Neural progenitor cell (in vitro differentiated cells): ENCODE results near the gene PRR4. TPM values are rescaled to one million over a fixed set of nuclear protein-coding genes. Genes with fewer than 3 reads are reported as not detected.

ENCODE experiments used
- DNase-seq: peaks from one replicate; pipeline ENCODE4 v3.0.0-alpha.2; 2016; ENCODE audit warnings: low spot score
- H2AFZ ChIP-seq: fragments of 200-600 bp; sonication (generic); replicated peaks from 2 replicates; pipeline ENCODE4 v1.6.1; 2016; ENCODE audit warnings: antibody characterized with exemption
- H3F3A ChIP-seq: fragments of 200-600 bp; sonication (generic); 2 replicates; pipeline ENCODE4 v1.6.1; 2016; ENCODE audit warnings: antibody characterized with exemption, low read depth
- H3K27ac ChIP-seq: fragments of 200-600 bp; sonication (generic); 2 replicates; pipeline ENCODE4 v1.5.1; 2016; ENCODE audit warnings: mild to moderate bottlenecking
- H3K27me3 ChIP-seq: fragments of 200-600 bp; sonication (generic); 2 replicates; pipeline ENCODE4 v1.6.1; 2016; ENCODE audit warnings: mild to moderate bottlenecking, moderate library complexity
- H3K36me3 ChIP-seq: fragments of 200-600 bp; sonication (generic); 2 replicates; pipeline ENCODE4 v1.5.1; 2016
- H3K4me1 ChIP-seq: fragments of 200-600 bp; sonication (generic); 2 replicates; pipeline ENCODE4 v1.6.1; 2016; ENCODE audit warnings: mixed run types
- H3K4me2 ChIP-seq: fragments of 200-600 bp; sonication (generic); 2 replicates; pipeline ENCODE4 v1.6.1; 2016
- H3K4me3 ChIP-seq: fragments of 200-600 bp; sonication (generic); 2 replicates; pipeline ENCODE4 v1.5.1; 2016
- H3K79me2 ChIP-seq: fragments of 200-600 bp; sonication (generic); 2 replicates; pipeline ENCODE4 v1.6.1; 2016; ENCODE audit warnings: low read depth
- H3K9ac ChIP-seq: fragments of 200-600 bp; sonication (generic); 2 replicates; pipeline ENCODE4 v1.6.1; 2016
- H3K9me3 ChIP-seq: fragments of 200-600 bp; sonication (generic); 2 replicates; pipeline ENCODE4 v1.5.1; 2016; ENCODE audit warnings: low read depth
- H4K20me1 ChIP-seq: fragments of 200-600 bp; sonication (generic); 2 replicates; pipeline ENCODE4 v1.6.1; 2016; ENCODE audit warnings: low read depth
- H3K27ac Mint-ChIP-seq: 3 replicates; pipeline ENCODE4 v1.8.0; 2021; ENCODE audit warnings: mixed read lengths
- H3K27me3 Mint-ChIP-seq: 2 replicates; pipeline ENCODE4 v1.8.0; 2022; ENCODE audit warnings: low read depth, mild to moderate bottlenecking, inconsistent platforms, moderate library complexity, mixed read lengths; ENCODE audit not compliant: insufficient read depth
- H3K36me3 Mint-ChIP-seq: 3 replicates; pipeline ENCODE4 v1.8.0; 2021; ENCODE audit warnings: mixed read lengths
- H3K4me1 Mint-ChIP-seq: 3 replicates; pipeline ENCODE4 v1.8.0; 2021; ENCODE audit warnings: mixed read lengths
- H3K4me3 Mint-ChIP-seq: 3 replicates; pipeline ENCODE4 v1.8.0; 2021; ENCODE audit warnings: mild to moderate bottlenecking, moderate library complexity, mixed read lengths
- H3K9me3 Mint-ChIP-seq: 3 replicates; pipeline ENCODE4 v1.8.0; 2020; ENCODE audit warnings: mixed read lengths
- EZH2 ChIP-seq: fragments of 200-600 bp; sonication (generic); IDR thresholded peaks from 2 replicates; pipeline ENCODE4 v1.6.1; 2017; ENCODE audit warnings: antibody characterized with exemption, mild to moderate bottlenecking, moderate library complexity
- EZH2phosphoT487 ChIP-seq: fragments of 200-600 bp; sonication (generic); IDR thresholded peaks from 2 replicates; pipeline ENCODE4 v1.6.1; 2017; ENCODE audit warnings: antibody characterized with exemption
- total RNA-seq: library from RNA; depleted of rRNA; stranded (reverse); fragments of >200 nt; gene quantifications from 2 replicates; pipeline ENCODE4 v1.2.3, GENCODE V29; 2015; ENCODE audit warnings: low replicate concordance
- TF ChIP-seq, protein P1 (sequence below): fragments of 200-600 bp; sonication (generic); IDR thresholded peaks from 2 replicates; pipeline ENCODE4 v1.5.1; 2017; ENCODE audit warnings: antibody characterized with exemption, mild to moderate bottlenecking

PRR4 gene
- total RNA-seq, 1 donor from 2014 or later: 0.69 TPM

DNA sequence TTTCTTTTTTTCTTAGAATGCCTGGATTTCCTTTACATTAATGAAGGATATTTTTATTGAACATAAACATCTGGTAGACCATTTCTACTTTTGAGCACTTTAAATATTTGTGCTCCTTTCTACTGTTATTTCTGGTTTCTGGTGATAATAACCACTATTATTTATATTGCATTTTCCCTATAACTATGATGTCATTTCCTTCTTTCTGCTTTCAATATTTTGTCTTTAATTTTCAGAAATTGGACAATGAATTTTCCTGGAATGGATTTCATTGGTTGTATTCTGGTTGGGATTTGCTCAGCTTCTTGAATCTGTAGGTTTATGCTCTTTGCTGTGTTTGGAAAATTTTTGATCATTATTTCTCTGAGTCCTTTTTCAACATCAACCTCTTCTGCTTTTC is 40.0 kb upstream of the PRR4 start:
- H3K4me3 ChIP-seq: no peak overlapping the region
- no peaks in the 10 kb centered on the region for H3K79me2 ChIP-seq
- H3K4me1 ChIP-seq: no peaks in the 10 kb centered on the region
- no peak overlapping the region for H3K4me3 Mint-ChIP-seq
- TF ChIP-seq, protein P1, sequence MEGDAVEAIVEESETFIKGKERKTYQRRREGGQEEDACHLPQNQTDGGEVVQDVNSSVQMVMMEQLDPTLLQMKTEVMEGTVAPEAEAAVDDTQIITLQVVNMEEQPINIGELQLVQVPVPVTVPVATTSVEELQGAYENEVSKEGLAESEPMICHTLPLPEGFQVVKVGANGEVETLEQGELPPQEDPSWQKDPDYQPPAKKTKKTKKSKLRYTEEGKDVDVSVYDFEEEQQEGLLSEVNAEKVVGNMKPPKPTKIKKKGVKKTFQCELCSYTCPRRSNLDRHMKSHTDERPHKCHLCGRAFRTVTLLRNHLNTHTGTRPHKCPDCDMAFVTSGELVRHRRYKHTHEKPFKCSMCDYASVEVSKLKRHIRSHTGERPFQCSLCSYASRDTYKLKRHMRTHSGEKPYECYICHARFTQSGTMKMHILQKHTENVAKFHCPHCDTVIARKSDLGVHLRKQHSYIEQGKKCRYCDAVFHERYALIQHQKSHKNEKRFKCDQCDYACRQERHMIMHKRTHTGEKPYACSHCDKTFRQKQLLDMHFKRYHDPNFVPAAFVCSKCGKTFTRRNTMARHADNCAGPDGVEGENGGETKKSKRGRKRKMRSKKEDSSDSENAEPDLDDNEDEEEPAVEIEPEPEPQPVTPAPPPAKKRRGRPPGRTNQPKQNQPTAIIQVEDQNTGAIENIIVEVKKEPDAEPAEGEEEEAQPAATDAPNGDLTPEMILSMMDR: no peak
- no peak for TF ChIP-seq EZH2
- no peak for TF ChIP-seq EZH2phosphoT487
- peaks cover 3% of the 10 kb centered on the region for H3K4me1 Mint-ChIP-seq
- H3F3A ChIP-seq: no peaks in the 10 kb centered on the region
- H3K9ac ChIP-seq: no peak overlapping the region
- no peak for DNase-seq
- H3K9me3 Mint-ChIP-seq: no peaks in the 10 kb centered on the region
- H4K20me1 ChIP-seq: no peaks in the 10 kb centered on the region
- no peaks in the 10 kb centered on the region for H3K9me3 ChIP-seq
- no peak overlapping the region for H3K27ac Mint-ChIP-seq
- no peak overlapping the region for H3K27ac ChIP-seq
- no peaks in the 10 kb centered on the region for H3K36me3 ChIP-seq
- peaks cover 13% of the 10 kb centered on the region for H3K36me3 Mint-ChIP-seq
- peaks cover 3% of the 10 kb centered on the region for H3K27me3 Mint-ChIP-seq
- no peak overlapping the region for H3K4me2 ChIP-seq
- no peak overlapping the region for H2AFZ ChIP-seq
- H3K27me3 ChIP-seq: no peaks in the 10 kb centered on the region

- Histone ChIP-seq H4K20me1 (no peaks in the 10 kb centered on the region), H3K9ac (no peak within 1 kb of the TSS), H3K36me3 (no peaks in the 10 kb centered on the region), H3K27ac (no peak within 1 kb of the TSS), H3K4me2 (no peak within 1 kb of the TSS), H3K9me3 (no peaks in the 10 kb centered on the region), H3K4me3 (no peak within 1 kb of the TSS), H3K79me2 (no peaks in the 10 kb centered on the region), H2AFZ (no peak within 1 kb of the TSS), H3K27me3 (no peaks in the 10 kb centered on the region), H3K4me1 (no peaks in the 10 kb centered on the region), H3F3A (no peaks in the 10 kb centered on the region)
- peaks cover 8% of the 10 kb centered on the region for H3K36me3 Mint-ChIP-seq
- H3K4me3 Mint-ChIP-seq: no peak within 1 kb of the TSS
- no peaks in the 10 kb centered on the region for H3K27me3 Mint-ChIP-seq
- H3K4me1 Mint-ChIP-seq: no peaks in the 10 kb centered on the region
- TF ChIP-seq EZH2 (no peak), EZH2phosphoT487 (no peak)
- TF ChIP-seq, protein P1: no peak
- no peaks in the 10 kb centered on the region for H3K9me3 Mint-ChIP-seq
- no peak within 1 kb of the TSS for H3K27ac Mint-ChIP-seq
- no peak for DNase-seq
These were observed 34.9 kb upstream of the PRR4 start, which contains the start of gene PRH1 for GRCh38 chr12:10884086-10884725. PRH1 (minus strand) TSS chr12:10884255; CDS start chr12:10884217, 38 bp downstream.

- Histone ChIP-seq H3F3A (no peaks in the 10 kb centered on the region), H4K20me1 (no peaks in the 10 kb centered on the region), H3K36me3 (peaks cover 4% of the 10 kb centered on the region), H3K27ac (no peak overlapping the region), H2AFZ (no peak overlapping the region), H3K4me3 (no peak overlapping the region), H3K4me2 (no peak overlapping the region), H3K9me3 (no peaks in the 10 kb centered on the region), H3K79me2 (no peaks in the 10 kb centered on the region), H3K4me1 (no peaks in the 10 kb centered on the region), H3K9ac (no peak overlapping the region), H3K27me3 (no peaks in the 10 kb centered on the region)
- no peaks in the 10 kb centered on the region for H3K4me1 Mint-ChIP-seq
- H3K27me3 Mint-ChIP-seq: no peaks in the 10 kb centered on the region
- H3K4me3 Mint-ChIP-seq: no peak overlapping the region
- DNase-seq: no peak
- TF ChIP-seq, protein P1: no peak
- TF ChIP-seq EZH2 (no peak), EZH2phosphoT487 (no peak)
- no peak overlapping the region for H3K27ac Mint-ChIP-seq
- H3K36me3 Mint-ChIP-seq: peaks cover 6% of the 10 kb centered on the region
- no peaks in the 10 kb centered on the region for H3K9me3 Mint-ChIP-seq
These were observed 24.1 kb upstream of the PRR4 start for GRCh38 chr12:10873378-10873777.
